ENCODE results near the gene MAGEB6B. TPM values are rescaled to one million over a fixed set of nuclear protein-coding genes. Genes with fewer than 3 reads are reported as not detected.

Gene MAGEB6B
- total and polyA plus RNA-seq, 4 experiments from 2014 or later, result not detected

Other genes with a start within 250 kb of the MAGEB6B start
- gene MAGEB18, start 22.3 kb upstream of the MAGEB6B start, total RNA-seq, result not detected
- not detected for gene MAGEB18, start 22.3 kb upstream of the MAGEB6B start, polyA plus RNA-seq
- gene MAGEB6, start 31.8 kb downstream of the MAGEB6B start, total RNA-seq, result not detected
- gene MAGEB6, start 31.8 kb downstream of the MAGEB6B start, polyA plus RNA-seq, result not detected
- not detected for gene MAGEB5, start 55.6 kb downstream of the MAGEB6B start, total RNA-seq
- not detected for gene MAGEB5, start 55.6 kb downstream of the MAGEB6B start, polyA plus RNA-seq